D341Med (cell line): ENCODE measurements around the gene PUSL1.

ENCODE experiments used
- DNase-seq: peaks from one replicate; pipeline ENCODE4 v3.0.0; 2012; ENCODE audit warnings: low spot score

Gene PUSL1

DNA sequence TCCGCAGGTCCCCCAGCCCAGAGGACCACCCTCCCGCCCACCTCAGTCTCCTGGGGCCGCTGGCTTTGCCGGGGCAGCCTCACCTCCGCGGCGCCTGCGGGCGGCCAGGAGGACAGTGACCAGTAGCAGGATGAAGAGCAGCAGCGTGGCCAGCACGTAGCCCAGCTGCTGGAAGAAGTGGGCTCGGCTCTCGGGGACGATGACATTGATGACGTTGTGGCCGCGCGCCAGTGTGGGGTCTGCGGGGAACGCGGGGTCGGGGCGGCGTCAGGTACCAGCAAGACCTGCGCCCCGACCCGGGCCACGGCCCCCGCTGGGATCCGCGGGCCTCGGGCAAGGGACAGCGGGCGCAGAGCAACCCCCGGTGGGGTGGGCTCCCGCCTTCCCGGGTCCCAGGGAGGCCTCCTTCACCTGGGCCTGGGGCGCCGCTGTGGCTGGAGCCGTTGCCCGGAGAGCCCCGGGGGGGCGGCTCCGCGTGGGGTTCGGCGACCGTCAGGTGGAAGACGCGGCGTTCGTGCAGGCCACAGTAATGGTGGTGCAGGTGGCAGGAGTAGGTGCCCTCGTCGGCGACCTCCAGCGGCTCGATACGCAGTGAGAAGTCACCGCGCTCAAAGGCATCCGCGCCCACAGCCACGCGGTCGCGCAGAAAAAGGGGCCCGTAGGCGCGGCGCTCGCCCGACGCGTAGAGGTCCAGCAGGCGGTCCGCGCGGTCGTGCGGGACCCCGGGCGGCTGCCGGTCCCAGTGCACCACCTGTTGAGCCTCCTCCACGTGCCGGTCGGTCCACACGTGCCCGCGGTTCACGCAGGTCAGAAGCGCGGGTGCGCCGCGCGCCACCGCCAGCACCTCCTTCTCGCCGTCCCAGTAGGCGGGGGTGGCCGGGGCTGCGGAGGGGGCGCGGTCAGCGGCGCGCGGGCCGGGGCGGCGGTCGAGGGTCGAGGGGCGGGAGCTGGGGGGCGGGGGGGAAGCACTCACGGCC is 46.2 kb downstream of the PUSL1 start:
- no peak for DNase-seq

- DNase-seq = peak; percentile 72
Observed at GRCh38 chr1:1355416-1355815, 47.0 kb downstream of the PUSL1 start.

GRCh38 chr1:1356166-1356795 is 47.9 kb downstream of the PUSL1 start:
- no peak for DNase-seq

DNA sequence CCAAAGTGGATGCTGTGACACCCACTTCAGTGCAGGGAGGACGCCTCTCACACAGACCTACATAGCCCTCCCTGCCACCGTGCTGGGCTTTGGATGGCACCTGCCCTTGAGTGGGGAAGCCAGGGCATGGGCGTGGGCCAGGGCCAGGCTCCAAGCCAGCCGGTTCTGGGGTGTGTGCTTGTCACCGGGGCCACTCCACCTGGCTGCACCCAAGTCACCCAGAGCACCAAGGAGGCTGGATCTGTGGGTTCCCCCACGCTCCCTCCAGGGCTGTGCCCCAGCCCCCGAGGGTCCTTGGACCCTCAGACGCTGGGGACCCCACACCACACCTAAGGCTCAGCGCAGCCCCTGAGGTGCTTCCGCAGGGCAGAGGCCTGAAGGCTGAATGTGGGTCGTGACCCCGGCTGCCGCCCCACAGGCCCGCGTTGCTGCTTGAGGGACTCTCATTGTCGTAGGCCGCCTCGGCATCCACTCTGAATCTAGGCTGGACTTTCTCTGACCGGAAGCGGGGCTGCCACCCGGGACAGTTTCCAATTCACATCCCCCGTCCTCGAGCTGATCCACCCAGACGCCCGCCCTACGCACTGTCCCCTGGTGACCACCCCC is 48.5 kb downstream of the PUSL1 start:
- DNase-seq = no peak

DNA sequence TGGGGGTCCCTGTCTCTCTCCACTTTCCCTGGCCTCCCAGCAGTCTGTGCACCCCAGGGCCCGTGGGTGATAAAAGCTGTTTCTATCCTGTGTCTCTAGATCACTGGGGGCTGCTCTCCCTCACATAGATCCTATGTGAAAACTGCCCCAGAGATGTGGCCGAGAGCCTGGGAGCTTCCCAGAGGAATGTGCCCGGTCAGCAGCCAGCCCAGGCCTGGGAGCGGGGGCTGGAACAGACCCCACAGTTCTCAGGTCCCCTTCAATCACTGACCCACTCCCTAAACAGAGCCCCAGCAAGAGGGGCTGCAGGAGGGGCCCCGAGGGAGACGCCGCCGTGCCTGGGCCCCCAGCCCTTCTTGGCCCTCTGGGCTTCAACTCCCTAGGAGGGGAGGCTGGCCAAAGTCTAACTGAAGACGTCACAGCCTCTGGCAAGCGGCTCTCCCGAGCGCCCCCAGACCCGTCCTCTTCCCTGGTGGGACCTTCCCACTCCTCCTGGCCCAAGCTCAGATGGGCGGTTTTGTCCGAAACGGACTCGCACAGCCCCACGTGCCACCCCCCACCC is 49.6 kb downstream of the PUSL1 start:
- DNase-seq = no peak

DNA sequence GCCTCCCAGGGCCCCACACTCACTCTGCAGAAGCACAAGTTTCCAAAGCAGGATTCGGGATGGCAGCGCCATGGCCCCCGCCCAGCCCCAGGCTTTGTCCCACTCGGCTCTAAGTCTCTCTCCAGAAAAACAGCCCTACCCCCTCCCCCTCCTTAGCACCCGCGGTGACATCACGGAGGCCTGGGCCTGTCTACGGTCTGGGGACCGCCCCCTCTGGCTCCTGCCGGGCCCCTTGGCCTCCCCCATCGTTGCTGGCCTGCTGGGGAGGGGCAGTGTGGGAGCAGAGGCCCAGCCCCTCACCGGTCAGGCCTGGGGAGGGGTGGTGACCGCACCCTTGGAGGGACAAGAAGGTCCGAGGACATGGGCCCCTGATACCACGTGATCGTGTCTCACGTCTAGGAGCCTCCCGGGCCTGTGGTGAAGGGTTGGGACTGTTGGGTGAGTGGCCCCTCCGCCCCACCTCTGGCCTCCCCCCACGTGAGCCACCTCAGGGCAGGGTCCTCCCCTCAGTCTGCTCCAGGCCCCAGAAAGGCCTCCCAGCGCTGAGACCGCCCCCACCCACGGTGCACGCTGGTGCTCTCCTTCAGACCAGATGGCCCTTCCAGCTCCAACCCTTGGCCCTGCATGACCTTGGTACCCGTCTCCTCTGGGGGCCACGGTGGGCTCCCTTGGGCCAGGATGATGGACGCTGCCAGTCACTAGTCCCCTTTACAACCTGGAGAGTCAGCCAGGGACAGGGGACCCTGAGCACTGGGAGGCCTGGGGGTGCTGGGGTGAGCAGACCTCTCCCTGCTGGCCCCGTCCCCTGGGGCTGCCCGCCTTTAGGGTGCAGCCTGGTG is 50.3 kb downstream of the PUSL1 start, which contains the start of gene MXRA8:
MXRA8 (minus strand) TSS at position 123 of the 839 bp plus-strand sequence; CDS start at position 72, 51 bp downstream.
- no peak for DNase-seq

- no peak for DNase-seq
Observed at GRCh38 chr1:1359308-1359663, 50.9 kb downstream of the PUSL1 start.

DNA sequence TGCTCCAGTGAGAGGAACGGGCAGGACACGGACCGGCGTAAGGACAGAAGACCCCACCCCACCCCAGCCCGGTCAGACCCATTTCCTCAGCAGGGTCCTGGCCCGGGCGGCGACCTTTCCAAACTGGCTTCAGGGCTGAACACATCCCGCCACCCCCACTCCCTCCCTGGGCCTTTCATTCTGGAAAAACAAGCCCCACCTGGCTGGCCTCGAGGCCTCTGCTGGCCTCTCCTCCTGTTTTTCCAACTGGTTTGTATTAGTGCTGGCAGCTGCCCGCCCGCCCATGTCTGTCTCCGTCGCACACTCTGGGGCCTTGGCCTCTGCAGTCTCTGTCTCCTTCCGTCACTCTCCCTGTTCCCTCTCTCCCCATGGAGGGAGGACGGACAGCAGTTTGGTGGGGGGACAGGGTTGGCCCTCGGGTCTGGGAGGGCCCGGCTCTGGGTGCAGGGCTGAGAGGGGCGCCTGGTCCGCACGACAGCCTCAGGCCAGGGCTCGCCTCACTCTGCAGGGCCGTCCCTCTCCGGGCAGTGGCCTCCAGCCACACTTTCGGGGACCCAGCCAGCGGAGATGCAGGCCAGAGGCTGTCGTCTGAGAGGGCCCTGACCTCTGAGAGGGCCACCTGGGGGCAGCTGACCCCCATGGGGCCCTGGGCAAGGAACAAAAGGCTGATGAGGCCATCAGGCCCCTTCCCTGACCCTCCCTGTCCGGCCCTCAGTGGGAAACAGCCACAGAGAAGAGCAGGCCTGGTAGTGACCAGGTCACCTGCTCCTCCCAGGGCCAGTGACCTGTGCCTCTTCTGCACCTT is 51.5 kb downstream of the PUSL1 start:
- DNase-seq = no peak

GRCh38 chr1:1360506-1361169 is 52.2 kb downstream of the PUSL1 start:
- no peak for DNase-seq
